Upper lobe of left lung (tissue), 6 donors: ENCODE data around the gene DLG5. TPM values are rescaled to one million over a fixed set of nuclear protein-coding genes. Genes with fewer than 3 reads are reported as not detected.

Experiments
- ATAC-seq, 2 donors: fragments of 200-7000 bp; cut with Tn5 transposase; one replicate each; pipeline ENCODE4 v1.9.1; 2022; ENCODE audit warnings: mild to moderate bottlenecking in 2 of 2, moderate library complexity in 2 of 2; ENCODE audit not compliant: low FRiP score in 2 of 2
- DNase-seq, 2 donors: peaks; one replicate each; pipeline ENCODE4 v3.0.0-alpha.2; 2019 to 2020
- H3K27ac ChIP-seq, 4 donors: fragments of 200-600 bp; sonication (generic); one replicate each; pipeline ENCODE4 v1.5.1; 2016 to 2019
- H3K27me3 ChIP-seq, 4 donors: fragments of 200-600 bp; sonication (generic); one replicate each; pipeline ENCODE4 v1.5.1; 2017 to 2019
- H3K36me3 ChIP-seq, 4 donors: fragments of 200-600 bp; sonication (generic); one replicate each; pipeline ENCODE4 v1.5.1; 2016 to 2019
- H3K4me1 ChIP-seq, 4 donors: fragments of 200-600 bp; sonication (generic); one replicate each; pipeline ENCODE4 v1.5.1; 2018 to 2019
- H3K4me3 ChIP-seq, 4 donors: fragments of 200-600 bp; sonication (generic); one replicate each; pipeline ENCODE4 v1.5.1; 2017 to 2019; ENCODE audit warnings: mild to moderate bottlenecking in 2 of 4, moderate library complexity in 1 of 4
- H3K9me3 ChIP-seq, 4 donors: fragments of 200-600 bp; sonication (generic); one replicate each; pipeline ENCODE4 v1.5.1; 2018 to 2019
- EP300 ChIP-seq, 4 donors: sonication (generic); formaldehyde crosslinking; IDR thresholded peaks; one replicate each; pipeline ENCODE4 v1.5.1; 2017; ENCODE audit warnings: antibody characterized with exemption in 4 of 4, control low read depth in 2 of 4
- POLR2A ChIP-seq, 4 donors: fragments of 450-650 bp; IDR thresholded peaks; one replicate each; pipeline ENCODE4 v1.5.1; 2016 to 2017; ENCODE audit warnings: antibody characterized with exemption in 4 of 4, mild to moderate bottlenecking in 2 of 4
- POLR2AphosphoS5 ChIP-seq, 2 donors: sonication (generic); formaldehyde crosslinking; IDR thresholded peaks; one replicate each; pipeline ENCODE4 v1.5.1; 2017; ENCODE audit warnings: antibody characterized with exemption in 2 of 2
- WGBS, 2 donors: methylation state at CpG; one replicate each; pipeline ENCODE4 v1.1.5; 2017 to 2018; 5-methylcytosine and 5-hydroxymethylcytosine counted together
- total RNA-seq, 6 donors: library from RNA; depleted of rRNA in 4 of 6; stranded (reverse); fragments of >200 nt in 4 of 6; gene quantifications; one replicate each; pipeline versions ENCODE4 v1.1.0 to v1.2.1, GENCODE V29; 2016 to 2021
- TF ChIP-seq, protein P1 (sequence below), 6 experiments: fragments of 450-650 bp in 4 of 6; fragments of 200-600 bp in 2 of 6; sonication (generic) in 2 of 6; IDR thresholded peaks; one replicate each; pipeline ENCODE4 v1.5.1; 2016 to 2019; ENCODE audit warnings: antibody characterized with exemption in 6 of 6
- donor health status: DM: no; HTN: no; CAD: no; lungs with moderate emphysema.
- donor health status: DM: no; HTN: yes; CAD: no; lungs with severe emphysema.

The DLG5 gene
- total RNA-seq, 6 donors from 2014 or later, result 14.6 to 51.3 (median 23.4) TPM

GRCh38 chr10:77899690-77900089 is 26.9 kb downstream of the DLG5 start:
- no peak for TF ChIP-seq EP300 (IDR thresholded peaks at IDR 0.05)
- TF ChIP-seq, protein P1, sequence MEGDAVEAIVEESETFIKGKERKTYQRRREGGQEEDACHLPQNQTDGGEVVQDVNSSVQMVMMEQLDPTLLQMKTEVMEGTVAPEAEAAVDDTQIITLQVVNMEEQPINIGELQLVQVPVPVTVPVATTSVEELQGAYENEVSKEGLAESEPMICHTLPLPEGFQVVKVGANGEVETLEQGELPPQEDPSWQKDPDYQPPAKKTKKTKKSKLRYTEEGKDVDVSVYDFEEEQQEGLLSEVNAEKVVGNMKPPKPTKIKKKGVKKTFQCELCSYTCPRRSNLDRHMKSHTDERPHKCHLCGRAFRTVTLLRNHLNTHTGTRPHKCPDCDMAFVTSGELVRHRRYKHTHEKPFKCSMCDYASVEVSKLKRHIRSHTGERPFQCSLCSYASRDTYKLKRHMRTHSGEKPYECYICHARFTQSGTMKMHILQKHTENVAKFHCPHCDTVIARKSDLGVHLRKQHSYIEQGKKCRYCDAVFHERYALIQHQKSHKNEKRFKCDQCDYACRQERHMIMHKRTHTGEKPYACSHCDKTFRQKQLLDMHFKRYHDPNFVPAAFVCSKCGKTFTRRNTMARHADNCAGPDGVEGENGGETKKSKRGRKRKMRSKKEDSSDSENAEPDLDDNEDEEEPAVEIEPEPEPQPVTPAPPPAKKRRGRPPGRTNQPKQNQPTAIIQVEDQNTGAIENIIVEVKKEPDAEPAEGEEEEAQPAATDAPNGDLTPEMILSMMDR (IDR thresholded peaks at IDR 0.05), result no peak
- TF ChIP-seq POLR2AphosphoS5 (IDR thresholded peaks at IDR 0.05), result no peak
- no peak for TF ChIP-seq POLR2A (IDR thresholded peaks at IDR 0.05)
- Histone ChIP-seq H3K36me3 (no peaks in the 10 kb centered on the region), H3K4me3 (no peak overlapping the region), H3K27me3 (no peaks in the 10 kb centered on the region), H3K4me1 (peaks cover 12 to 24% (median 15%) of the 10 kb centered on the region in 4 donors), H3K27ac (no peak overlapping the region), H3K9me3 (no peaks in the 10 kb centered on the region)
- DNase-seq (no peak), ATAC-seq (no peak)
- 87 to 89% methylated on average over 4 of the region's 4 CpGs for WGBS, 2 donors

DNA sequence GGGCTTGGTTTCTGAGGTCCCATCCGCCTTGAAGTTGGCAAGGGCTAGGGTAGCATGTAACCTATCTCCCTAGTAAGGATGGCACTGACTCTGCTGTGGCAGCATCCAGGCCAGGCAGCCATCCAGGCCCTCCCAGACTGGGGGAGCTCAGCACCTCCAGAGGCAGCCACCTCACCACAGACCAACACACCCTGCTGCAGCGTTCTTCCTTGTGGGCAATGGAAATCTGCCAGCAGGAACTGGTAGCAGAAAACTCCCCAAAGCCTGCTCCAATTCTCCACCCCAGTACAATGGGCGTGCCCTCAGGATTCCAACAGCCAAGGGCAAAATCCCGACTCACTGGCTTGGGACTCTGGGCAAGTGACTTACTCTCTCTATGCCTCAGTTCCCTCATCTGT is 27.5 kb downstream of the DLG5 start:
- Histone ChIP-seq H3K4me1 (peaks cover 12 to 24% (median 15%) of the 10 kb centered on the region in 4 donors), H3K27ac (peak overlapping the region in 2 of 4 donors; percentile 10 to 60), H3K36me3 (no peaks in the 10 kb centered on the region), H3K9me3 (no peaks in the 10 kb centered on the region), H3K27me3 (no peaks in the 10 kb centered on the region), H3K4me3 (no peak overlapping the region)
- peak; percentile 17 to 73 for ATAC-seq
- DNase-seq, result peak; percentile 32 to 82
- TF ChIP-seq POLR2AphosphoS5 (IDR thresholded peaks at IDR 0.05) (no peak), POLR2A (IDR thresholded peaks at IDR 0.05) (no peak), EP300 (IDR thresholded peaks at IDR 0.05) (no peak)
- 33 to 63% methylated on average over 3 of the region's 4 CpGs for WGBS, 2 donors

- TF ChIP-seq EP300 (IDR thresholded peaks at IDR 0.05) (no peak), POLR2A (IDR thresholded peaks at IDR 0.05) (no peak), POLR2AphosphoS5 (IDR thresholded peaks at IDR 0.05) (no peak)
- TF ChIP-seq, protein P1 (IDR thresholded peaks at IDR 0.05), result no peak
- 44 to 68% methylated on average over 14 to 19 of the region's 19 CpGs for WGBS, 2 donors
- Histone ChIP-seq H3K4me3 (no peak overlapping the region), H3K27me3 (no peaks in the 10 kb centered on the region), H3K4me1 (peaks cover 12 to 24% (median 15%) of the 10 kb centered on the region in 4 donors), H3K36me3 (no peaks in the 10 kb centered on the region), H3K9me3 (no peaks in the 10 kb centered on the region), H3K27ac (peak overlapping the region in 2 of 4 donors; percentile 10 to 60)
- DNase-seq (peak; percentile 47 to 67), ATAC-seq (peak; percentile 9 to 79)
Observed at GRCh38 chr10:77898323-77899079, 28.1 kb downstream of the DLG5 start.

DNA sequence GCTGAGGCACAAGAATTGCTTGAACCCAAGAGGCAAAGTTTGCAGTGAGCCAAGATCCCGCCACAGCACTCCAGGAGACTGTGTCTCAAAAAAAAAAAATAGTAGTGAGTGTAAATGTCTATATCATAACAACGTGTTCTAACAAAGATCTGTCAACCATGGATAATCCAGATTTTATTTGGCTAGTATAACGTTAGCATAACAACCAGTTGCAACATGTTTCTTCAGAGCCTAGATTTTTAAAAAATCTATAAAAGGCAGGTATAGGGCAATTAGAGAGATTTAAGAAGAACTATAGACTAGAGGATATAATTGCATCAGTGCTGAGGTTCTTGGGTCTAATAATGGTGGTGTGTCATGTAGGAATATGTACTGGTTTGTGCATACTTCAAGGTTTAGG is 30.5 kb downstream of the DLG5 start:
- Histone ChIP-seq H3K27me3 (no peaks in the 10 kb centered on the region), H3K27ac (no peak overlapping the region), H3K9me3 (no peaks in the 10 kb centered on the region), H3K36me3 (no peaks in the 10 kb centered on the region), H3K4me3 (no peak overlapping the region), H3K4me1 (peaks cover 12 to 24% (median 14%) of the 10 kb centered on the region in 4 donors)
- 83 to 87% methylated on average over 3 of the region's 3 CpGs for WGBS, 2 donors
- TF ChIP-seq, protein P1 (IDR thresholded peaks at IDR 0.05), result no peak
- no peak for TF ChIP-seq POLR2AphosphoS5 (IDR thresholded peaks at IDR 0.05)
- TF ChIP-seq EP300 (IDR thresholded peaks at IDR 0.05), result no peak
- TF ChIP-seq POLR2A (IDR thresholded peaks at IDR 0.05), result no peak
- ATAC-seq, result no peak
- DNase-seq, result no peak

DNA sequence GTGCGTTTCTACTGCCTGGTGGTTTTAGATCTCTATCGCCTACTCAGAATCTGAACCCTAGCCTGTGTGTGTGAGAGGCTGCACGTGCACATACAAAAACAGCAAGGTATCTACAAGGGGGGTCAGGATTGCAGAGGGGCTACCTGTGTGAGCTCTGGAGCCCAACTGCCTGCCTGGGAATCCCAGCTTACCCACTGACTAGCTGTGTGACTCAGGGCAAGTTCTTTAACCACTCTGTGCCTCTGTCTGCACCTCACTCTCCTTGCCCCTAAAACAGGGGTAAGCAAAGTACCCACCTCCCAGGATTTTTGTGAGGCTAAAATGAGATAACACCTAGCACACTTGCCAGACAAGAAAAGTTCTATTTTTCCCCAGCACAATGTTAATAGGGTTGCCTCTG is 32.5 kb downstream of the DLG5 start:
- WGBS, 2 donors, result 37 to 90% methylated on average over 3 of the region's 3 CpGs
- DNase-seq, result no peak

More for the DNA sequence above, 32.5 kb downstream of the DLG5 start:
- no peak for TF ChIP-seq POLR2AphosphoS5 (IDR thresholded peaks at IDR 0.05)
- no peak for TF ChIP-seq EP300 (IDR thresholded peaks at IDR 0.05)
- no peak for TF ChIP-seq POLR2A (IDR thresholded peaks at IDR 0.05)
- TF ChIP-seq, protein P1 (IDR thresholded peaks at IDR 0.05), result no peak
- no peak for ATAC-seq
- no peaks in the 10 kb centered on the region for H3K9me3 ChIP-seq
- peaks cover 10 to 24% (median 15%) of the 10 kb centered on the region in 4 donors for H3K4me1 ChIP-seq
- no peak overlapping the region for H3K4me3 ChIP-seq
- H3K27me3 ChIP-seq, result no peaks in the 10 kb centered on the region
- H3K27ac ChIP-seq, result no peak overlapping the region
- H3K36me3 ChIP-seq, result no peaks in the 10 kb centered on the region
